ENCODE data around the gene CD99L2. TPM values are rescaled to one million over a fixed set of nuclear protein-coding genes. Genes with fewer than 3 reads are reported as not detected.

The CD99L2 gene
- polyA plus RNA-seq, 3 donors: 16.7 to 46.0 (median 44.1) TPM

DNA sequence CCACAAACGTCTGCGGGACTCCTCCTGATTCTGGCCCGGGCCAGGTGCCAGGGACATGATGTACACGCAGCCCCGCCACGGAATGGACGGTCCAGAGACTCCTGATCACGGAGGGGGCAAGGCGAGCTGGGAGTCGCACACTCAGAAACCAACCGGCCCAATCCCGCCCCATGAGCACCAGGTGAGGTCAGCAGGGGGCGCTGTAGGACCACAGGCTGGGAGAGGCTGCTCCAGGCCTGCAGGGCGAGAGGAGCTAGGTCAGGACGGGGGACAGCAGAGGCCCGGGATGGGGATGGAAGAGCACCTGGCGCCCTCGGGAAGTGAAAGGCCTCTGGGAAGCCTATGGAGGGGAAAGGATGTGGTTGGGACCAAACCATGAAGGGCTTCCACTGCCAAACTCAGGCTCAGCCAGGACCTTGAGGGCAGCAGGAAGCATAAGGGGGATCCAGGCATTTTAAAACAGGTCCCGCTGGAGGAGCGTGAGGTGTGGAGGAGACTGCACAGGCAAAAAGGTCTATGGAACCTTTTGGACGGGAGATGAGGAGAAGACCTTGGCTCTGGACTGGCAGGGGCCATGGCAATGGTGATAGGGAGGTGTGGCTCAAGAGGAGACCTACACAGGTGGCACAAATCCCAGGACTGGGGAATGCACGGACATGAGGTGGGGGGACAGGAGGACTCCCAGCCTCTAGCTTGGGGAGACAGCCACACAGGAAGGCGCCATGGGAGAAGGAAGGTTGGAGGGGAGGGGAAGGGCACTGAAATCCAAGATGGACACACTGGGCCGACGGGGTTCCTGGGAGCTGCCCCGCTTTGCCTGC, 126.1 kb downstream of the CD99L2 start:
- WGBS, 3 donors: 32 to 39% (median 37%) methylated on average over 20 to 26 of the region's 26 CpGs
- H3K27ac ChIP-seq (ENCODE audit: low read depth, low read length): no peak overlapping the region

DNA sequence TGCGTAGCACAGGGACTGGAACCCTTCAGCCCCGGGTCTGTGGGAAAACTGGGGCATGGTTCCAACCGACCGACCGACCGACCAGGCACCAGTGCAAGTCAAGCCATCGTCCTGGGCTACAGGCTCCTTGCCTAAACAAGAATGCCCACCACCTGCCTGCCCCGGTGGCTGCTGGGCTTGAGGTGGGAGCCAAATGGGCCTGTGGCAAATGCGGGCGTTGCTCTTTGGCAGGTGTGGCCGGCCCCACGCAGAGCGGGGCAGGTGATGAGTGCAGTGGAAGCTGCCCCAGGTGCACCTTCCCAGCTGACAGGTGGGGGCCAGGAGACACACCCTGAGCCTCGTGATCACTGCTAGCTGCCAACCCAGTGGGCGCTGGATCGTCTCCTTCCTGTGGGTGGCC, 127.4 kb downstream of the CD99L2 start:
- 88 to 91% (median 89%) methylated on average over 6 to 16 of the region's 16 CpGs for WGBS, 3 donors
- H3K27ac ChIP-seq (ENCODE audit: low read depth, low read length): no peak overlapping the region

DNA sequence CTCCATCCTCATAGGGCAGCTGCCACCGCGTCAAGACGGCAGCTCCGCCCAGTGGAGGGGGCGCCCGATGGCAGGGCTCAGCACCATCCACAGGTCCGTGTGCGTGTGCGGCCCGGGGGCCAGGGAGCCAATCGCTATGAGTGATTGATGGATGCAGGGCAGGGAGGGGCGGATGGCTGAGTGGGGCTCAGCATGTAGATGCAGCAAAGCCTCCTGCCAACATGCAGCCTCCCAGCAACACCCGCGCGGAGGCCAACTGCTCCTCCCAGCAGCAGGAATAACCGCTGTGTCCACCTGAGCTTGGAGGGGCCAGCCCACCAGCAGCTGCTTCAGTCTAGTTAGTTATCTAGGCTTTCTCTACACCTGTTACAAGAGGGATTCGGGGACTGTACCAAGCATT, 127.8 kb downstream of the CD99L2 start:
- no peak overlapping the region for H3K27ac ChIP-seq (ENCODE audit: low read depth, low read length)
- 85 to 92% (median 87%) methylated on average over 4 to 17 of the region's 17 CpGs for WGBS, 3 donors

DNA sequence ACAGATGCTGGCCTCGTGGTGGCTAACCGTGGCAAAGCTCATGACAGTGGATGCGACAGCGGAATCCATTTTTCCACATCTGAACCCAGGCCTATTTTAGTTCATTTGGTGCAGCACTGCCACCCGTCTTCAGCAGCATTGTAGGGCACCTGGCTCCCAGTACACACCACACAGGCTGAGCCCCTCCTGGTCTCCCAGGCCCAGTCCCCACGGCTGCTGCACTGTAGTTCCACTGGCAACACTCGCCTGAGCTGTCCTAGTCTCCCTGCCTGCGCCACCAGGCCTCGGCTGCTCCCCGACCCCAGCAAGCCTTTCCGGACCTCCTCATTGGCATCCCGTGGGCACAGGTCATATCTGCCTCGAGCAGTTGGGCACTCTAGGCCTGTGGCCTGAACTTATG, 129.1 kb downstream of the CD99L2 start:
- H3K27ac ChIP-seq (ENCODE audit: low read depth, low read length): no peak overlapping the region
- WGBS, 3 donors: 85 to 91% (median 91%) methylated on average over 12 to 13 of the region's 13 CpGs

DNA sequence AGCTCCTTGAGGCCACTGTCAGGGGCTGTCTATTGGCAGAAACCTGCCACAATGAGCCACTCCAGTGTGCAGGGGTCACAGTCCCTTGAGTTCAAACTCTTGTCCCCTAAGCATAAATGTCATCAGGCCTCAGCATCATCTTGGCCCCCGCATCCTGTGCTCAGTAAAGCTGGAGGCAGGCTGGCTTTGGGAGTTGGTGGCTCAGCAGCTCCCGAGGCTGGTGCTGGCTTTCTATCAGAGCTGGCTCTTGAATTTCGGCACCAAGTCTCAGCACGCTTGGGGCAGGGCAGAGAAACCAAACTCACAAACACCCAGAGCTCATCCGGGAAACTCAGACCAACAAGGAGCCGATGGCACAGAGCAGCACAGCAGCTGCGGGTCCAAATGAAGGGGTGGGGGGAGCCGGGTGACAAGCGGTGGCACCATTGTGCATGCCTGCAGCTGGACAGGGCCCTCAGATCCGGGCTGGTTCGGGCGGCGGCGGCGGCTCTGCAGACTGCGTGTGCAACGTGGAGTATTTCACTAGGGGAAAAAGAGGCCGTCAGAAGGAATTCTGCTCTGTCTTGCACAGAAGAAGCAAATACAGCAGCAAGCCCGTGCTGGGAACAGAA, 129.8 kb downstream of the CD99L2 start:
- H3K27ac ChIP-seq (ENCODE audit: low read depth, low read length): no peak overlapping the region
- WGBS, 3 donors: 87 to 94% (median 94%) methylated on average over 15 to 19 of the region's 19 CpGs

DNA sequence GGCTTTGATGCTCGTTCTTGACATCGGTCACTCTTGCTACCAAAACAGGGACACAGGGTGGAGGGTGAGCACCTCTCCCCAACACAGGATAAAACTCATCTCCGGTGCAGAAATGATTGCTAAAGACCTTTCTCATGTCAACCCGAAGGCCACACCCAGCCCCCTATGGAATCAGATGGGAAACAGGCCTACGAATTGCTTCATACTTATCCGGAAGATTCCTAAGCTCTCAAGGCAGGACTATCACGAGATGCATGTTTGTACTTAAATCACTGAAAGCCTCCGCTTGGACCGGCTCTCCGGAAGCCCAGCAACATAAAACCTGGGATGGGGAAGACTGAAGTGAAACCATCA, 130.4 kb downstream of the CD99L2 start:
- 66 to 79% (median 70%) methylated on average over 10 of the region's 10 CpGs for WGBS, 3 donors
- H3K27ac ChIP-seq (ENCODE audit: low read depth, low read length): no peak overlapping the region

DNA sequence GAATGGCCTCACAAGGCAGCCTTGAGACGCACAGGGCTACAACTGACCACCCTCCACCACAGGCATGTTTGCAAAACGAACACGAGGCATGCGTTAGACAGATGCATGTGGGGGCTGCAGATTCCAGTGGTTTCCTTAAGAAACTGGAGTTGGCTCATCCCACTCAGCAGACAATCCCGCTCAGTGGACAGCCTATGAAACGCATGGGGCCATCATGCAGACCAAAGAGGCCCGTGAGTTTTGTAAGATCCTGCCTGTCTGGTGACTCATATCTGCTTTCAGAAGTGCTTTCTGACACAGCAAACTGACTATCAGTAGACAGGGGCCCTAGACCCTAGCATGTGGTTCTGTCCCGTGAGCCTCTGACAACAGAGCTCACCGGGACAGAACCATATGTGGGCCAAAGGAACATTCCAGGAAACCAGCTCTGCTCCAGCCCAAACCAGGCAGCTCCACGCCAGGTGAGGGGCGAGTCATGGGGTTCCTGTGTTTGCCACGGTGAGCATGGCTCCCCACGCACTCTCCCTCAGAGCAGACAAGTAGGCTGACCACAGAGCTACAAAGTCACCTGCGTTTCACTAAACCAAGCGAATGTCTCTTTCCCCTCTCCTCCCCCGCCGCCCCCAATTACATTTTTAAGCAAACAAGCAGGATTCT, 130.9 kb downstream of the CD99L2 start:
- 46 to 75% (median 66%) methylated on average over 17 of the region's 17 CpGs for WGBS, 3 donors
- no peak overlapping the region for H3K27ac ChIP-seq (ENCODE audit: low read depth, low read length)

DNA sequence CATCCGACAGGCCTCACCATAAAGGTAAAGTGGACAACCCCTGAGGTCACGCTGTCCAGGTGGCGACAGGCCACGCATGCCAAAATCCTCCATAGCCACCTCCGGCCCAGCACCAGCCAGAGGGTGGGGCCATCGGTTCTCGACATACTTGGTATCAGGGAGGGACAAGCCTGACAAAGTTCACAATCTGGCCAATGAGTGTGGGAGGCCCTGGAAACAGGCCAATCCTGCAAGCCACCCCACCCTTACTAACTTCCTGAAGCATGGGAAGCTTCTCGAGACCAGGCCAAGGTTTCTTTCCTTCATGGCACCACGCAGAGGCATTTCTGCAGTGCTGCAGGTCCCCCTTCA, 131.4 kb downstream of the CD99L2 start:
- 55 to 69% (median 60%) methylated on average over 9 of the region's 9 CpGs for WGBS, 3 donors
- no peak overlapping the region for H3K27ac ChIP-seq (ENCODE audit: low read depth, low read length)

DNA sequence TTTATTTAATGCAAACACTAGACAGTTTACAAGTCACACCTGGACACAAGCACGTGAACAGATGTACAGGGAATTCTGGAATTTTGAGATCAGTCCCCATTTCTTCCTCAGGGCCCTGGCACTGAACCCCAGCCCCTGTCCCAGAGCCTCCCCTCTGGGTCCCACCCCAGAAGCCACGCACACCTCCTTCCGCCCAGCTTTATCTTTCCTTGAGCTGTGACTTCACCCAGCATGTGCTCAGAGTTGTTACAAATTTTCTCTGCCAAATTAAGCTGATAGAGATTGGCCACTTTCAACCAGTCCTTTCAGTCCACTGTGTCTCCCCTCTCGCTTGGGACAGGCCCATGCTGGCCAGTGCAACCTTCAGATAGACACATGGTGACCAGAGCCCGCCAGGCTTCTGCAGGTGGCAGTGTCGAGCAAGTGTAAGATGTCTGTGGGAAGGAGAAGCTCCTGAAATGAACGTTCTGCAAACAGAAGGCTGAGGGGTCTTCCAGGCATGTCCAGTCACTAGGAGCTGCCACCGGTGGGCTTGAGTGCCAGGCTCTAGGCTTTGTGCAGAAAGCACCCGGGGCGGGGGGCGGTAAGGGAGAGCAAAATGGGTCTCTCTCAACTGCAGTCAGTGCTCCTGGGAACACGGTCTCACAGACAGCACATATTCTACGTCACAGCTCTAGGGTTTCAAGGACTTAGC, 132.0 kb downstream of the CD99L2 start:
- no peak overlapping the region for H3K27ac ChIP-seq (ENCODE audit: low read depth, low read length)
- 81 to 87% (median 85%) methylated on average over 12 to 13 of the region's 13 CpGs for WGBS, 3 donors

DNA sequence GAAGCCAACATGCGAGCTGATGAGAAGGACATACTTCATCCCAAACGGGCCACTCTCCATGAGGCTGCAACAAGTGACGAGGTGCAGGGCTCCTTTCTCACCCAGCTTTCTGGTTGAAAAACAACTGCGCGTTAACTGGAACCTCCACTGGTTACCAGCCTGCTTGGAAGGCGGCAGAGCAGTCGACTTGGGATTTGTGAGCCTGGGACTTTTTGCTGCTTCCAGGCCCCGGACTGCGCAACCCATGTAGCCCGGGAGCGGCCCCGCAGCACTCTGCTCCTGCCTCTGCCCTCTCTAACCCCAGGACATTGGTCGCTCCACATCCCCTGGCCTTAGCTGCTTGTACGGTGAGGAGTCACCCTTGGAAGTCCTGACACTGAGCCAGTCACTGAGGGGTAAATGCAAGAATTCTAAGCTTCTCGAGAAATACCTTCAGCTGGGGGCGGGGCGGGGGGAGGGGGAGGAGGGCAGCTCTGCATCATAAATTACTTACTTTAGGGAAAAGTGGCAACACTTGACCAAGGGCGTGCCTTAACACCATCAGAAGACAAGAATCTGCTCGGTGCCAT, 132.6 kb downstream of the CD99L2 start:
- 85 to 93% (median 86%) methylated on average over 13 to 19 of the region's 19 CpGs for WGBS, 3 donors
- no peak overlapping the region for H3K27ac ChIP-seq (ENCODE audit: low read depth, low read length)

DNA sequence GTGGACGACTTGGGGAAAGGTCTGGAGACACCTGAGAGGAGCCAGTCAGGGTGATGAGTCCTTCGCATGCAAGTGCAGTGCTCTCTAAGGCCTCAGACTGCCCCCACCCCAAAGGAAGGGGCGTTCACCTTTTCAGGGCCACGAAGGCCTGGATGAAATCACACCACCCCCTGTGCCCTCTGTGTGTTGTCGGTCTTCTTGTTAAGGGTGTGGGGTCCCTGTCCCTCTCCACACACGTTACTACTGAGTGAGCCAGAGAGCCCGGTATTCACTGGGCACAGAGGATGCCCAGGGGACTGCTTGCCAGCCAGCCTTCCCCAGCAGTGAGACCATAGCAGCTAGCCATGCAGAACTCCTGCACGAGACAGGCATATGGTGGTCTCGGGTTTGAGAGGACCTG, 133.2 kb downstream of the CD99L2 start:
- WGBS, 3 donors: 76 to 86% (median 84%) methylated on average over 9 of the region's 9 CpGs
- H3K27ac ChIP-seq (ENCODE audit: low read depth, low read length): no peak overlapping the region

DNA sequence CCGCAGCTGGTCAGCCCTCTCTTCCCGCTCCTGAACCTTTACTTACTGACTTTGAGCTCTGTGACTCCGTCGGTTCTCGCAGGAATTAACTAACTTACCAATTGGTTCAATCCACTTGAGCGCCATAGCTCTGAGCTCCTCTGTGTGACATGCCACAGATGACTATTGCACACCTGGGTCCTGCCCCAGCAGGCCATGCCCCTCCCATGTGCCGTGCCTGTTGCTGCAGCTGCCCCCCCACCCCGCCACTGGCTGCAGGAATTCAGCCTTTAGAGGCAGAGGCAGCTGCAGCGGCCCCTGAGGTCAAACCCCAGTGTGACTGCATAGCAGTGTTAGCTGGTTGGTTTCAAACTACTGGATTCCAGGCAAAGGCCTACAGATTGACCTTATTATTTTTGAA, 134.7 kb downstream of the CD99L2 start:
- 81 to 85% (median 84%) methylated on average over 9 of the region's 9 CpGs for WGBS, 3 donors
- no peak overlapping the region for H3K27ac ChIP-seq (ENCODE audit: low read depth, low read length)

DNA sequence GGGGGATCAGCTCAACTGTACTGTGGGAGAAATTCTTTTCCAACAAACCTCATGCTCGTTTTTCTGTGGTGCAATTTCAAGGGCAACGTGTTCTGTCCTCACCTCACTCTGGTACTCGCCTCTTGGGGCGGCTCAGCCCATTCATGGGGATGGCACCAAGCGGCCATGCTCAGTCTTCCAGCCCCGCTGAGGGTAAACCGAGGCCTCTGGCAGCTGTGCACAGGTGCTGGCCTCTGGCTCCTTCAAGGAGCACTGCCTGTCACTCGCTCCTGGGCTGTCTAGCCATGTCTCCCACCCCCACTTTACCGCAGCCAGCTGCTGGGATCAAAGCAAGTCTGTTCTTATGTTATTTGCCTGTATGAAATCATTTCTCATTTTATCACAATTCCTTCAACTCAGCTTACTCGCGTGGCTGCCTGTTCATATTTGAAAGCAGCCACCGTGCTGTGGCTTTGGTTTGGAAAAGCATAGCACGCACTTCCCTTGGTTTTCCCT, 135.1 kb downstream of the CD99L2 start:
- H3K27ac ChIP-seq (ENCODE audit: low read depth, low read length): no peak overlapping the region
- 72 to 84% (median 80%) methylated on average over 13 of the region's 13 CpGs for WGBS, 3 donors

DNA sequence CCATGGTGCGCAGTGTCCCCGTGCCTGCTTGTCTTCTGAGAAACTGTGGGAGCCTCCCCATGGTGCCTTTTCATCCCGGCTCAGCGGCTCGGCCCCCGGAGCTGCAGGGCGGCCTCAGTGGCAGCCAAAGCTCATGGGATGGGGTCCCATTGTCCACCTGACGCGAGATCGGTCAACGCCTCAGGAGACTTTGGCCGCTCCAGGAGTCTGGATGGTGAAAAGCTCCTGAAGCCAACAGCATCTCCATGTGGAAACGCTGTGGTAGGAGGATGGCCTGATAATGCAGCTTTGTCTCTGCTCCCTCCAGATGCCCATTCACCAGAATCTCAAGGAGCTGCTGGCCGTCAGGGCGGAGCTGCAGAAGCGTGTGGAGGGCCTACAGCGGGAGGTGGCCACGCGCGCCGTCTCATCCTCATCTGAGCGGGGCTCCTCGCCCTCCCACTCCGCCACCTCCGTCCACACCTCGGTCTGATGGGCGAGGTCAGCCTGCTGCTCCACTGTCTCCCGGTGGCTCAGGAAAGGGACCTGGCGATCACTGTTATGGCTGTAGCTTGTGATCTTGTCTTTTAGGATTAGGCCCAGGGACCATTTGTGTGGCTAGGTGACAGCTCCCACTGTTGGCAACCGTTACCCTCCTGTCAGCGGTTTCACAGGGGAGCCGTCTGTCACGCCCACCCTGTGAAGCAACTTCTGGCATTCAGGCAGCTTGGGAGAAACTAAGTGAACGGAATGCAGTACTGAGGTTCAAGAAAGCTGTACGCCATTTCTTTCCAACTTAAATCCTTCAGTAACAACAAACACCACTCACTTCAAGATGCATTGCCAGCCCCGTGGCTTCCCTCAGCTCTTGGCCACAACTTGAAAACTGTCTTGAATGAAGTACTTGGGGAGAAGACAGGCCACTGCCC, 136.0 kb downstream of the CD99L2 start:
- 83 to 91% (median 84%) methylated on average over 29 to 36 of the region's 36 CpGs for WGBS, 3 donors

DNA sequence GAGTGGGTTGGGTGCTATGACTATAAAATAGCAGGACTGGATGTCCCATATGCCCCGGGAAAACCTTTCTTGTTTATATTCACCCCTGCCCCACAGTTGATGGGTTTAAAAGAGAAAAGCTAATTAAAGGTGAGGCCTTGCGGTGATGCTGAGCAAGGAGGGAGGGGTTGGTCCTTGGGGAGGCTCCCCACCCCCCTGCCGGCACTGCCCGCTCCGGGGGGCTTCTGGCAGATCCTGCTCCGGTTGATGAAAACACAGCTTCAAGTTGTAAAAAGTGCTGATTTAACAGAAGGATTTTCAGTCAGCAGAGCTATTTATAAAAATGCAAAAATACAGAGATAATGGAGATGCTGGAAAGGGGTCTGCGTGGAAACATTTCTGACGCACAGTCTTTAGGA, 136.7 kb downstream of the CD99L2 start:
- no peak overlapping the region for H3K27ac ChIP-seq (ENCODE audit: low read depth, low read length)
- 84 to 88% (median 85%) methylated on average over 8 of the region's 8 CpGs for WGBS, 3 donors

More for the DNA sequence above, 136.0 kb downstream of the CD99L2 start:
- H3K27ac ChIP-seq (ENCODE audit: low read depth, low read length): no peak overlapping the region

DNA sequence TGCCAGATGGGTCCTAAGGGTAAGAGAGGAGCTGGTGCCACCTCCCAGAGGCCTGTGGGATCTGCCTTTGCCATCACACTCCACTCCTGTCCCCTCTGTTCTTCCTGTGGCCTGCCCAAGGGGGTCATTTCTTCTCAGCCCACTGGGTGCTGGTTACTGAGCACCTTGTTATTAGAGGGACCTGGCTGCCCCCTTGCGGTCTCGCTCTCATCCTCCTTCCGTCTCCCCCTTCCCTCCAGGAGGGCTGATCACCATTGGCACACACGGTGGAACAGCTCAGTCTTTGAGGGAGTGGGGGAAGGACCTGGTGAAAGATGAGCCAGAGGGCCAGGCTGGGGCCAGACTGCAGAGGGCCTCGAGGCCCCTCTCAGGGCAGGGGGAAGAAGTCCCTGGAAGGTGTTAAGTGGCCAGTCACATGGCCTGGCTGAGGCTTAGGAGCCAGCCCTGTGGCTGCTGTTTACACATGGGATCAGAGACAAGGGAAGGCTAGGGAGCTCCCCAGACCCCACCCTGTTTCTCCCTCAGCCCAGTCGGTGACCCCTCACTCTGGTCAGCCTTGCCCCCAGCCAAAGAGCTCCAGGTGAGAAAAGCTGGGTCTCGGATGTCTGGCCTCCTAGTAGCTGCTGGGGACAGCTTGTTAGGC, 137.2 kb downstream of the CD99L2 start:
- 71 to 77% (median 72%) methylated on average over 7 of the region's 7 CpGs for WGBS, 3 donors

More for the DNA sequence above, 137.2 kb downstream of the CD99L2 start:
- no peak overlapping the region for H3K27ac ChIP-seq (ENCODE audit: low read depth, low read length)

All from adipose tissue (tissue), 3 donors.